Esophagus muscularis mucosa (tissue), 4 donors: ENCODE data around the gene LLGL1. TPM values are rescaled to one million over a fixed set of nuclear protein-coding genes. Genes with fewer than 3 reads are reported as not detected.

Experiments
- DNase-seq: peaks from one replicate; pipeline ENCODE4 v3.0.0-alpha.2; 2017; ENCODE audit errors: extremely low spot score
- H3K27ac ChIP-seq, 4 donors: fragments of 200-600 bp; sonication (generic); replicated peaks in 1 of 4; 1 replicate in 3 of 4; 2 replicates in 1 of 4; pipeline ENCODE4 v1.5.1; 2016 to 2019; ENCODE audit warnings: mild to moderate bottlenecking in 1 of 4
- H3K27me3 ChIP-seq, 4 donors: fragments of 200-600 bp; sonication (generic); one replicate each; pipeline versions ENCODE4 v1.5.1 to v1.6.0; 2016 to 2019
- H3K36me3 ChIP-seq, 4 donors: fragments of 200-600 bp; sonication (generic); one replicate each; pipeline ENCODE4 v1.5.1; 2016 to 2019
- H3K4me1 ChIP-seq, 4 donors: fragments of 200-600 bp; sonication (generic); one replicate each; pipeline ENCODE4 v1.5.1; 2016 to 2019
- H3K4me3 ChIP-seq, 4 donors: fragments of 200-600 bp; sonication (generic); 1 replicate in 2 of 4; 2 replicates in 2 of 4; pipeline ENCODE4 v1.5.1; 2016 to 2019; ENCODE audit warnings: mild to moderate bottlenecking in 4 of 4, moderate library complexity in 1 of 4
- H3K9me3 ChIP-seq, 4 donors: fragments of 200-600 bp; sonication (generic); 1 replicate in 3 of 4; 2 replicates in 1 of 4; pipeline ENCODE4 v1.5.1; 2016 to 2019
- CTCF ChIP-seq, 3 experiments: fragments of 200-600 bp in 2 of 3; fragments of 450-650 bp in 1 of 3; sonication (generic) in 2 of 3; IDR thresholded peaks; one replicate each; pipeline ENCODE4 v1.5.1; 2017 to 2019; ENCODE audit warnings: antibody characterized with exemption in 3 of 3, mild to moderate bottlenecking in 2 of 3, moderate library complexity in 1 of 3
- EP300 ChIP-seq: sonication (generic); formaldehyde crosslinking; IDR thresholded peaks from one replicate; pipeline ENCODE4 v1.6.1; 2017; ENCODE audit warnings: antibody characterized with exemption
- POLR2A ChIP-seq: fragments of 450-650 bp; IDR thresholded peaks from one replicate; pipeline ENCODE4 v1.6.1; 2017; ENCODE audit warnings: antibody characterized with exemption, moderate library complexity, mild to moderate bottlenecking, low read depth
- POLR2AphosphoS5 ChIP-seq, 2 donors: sonication (generic); formaldehyde crosslinking; IDR thresholded peaks; one replicate each; pipeline ENCODE4 v1.6.1; 2017; ENCODE audit warnings: antibody characterized with exemption in 2 of 2
- WGBS: methylation state at CpG from one replicate; pipeline ENCODE4 v1.1.5; 2018; 5-methylcytosine and 5-hydroxymethylcytosine counted together
- intact Hi-C: fragments of 100-400 bp; cut with DNase I; formaldehyde crosslinking; loops from one replicate; pipeline ENCODE4 v1.15.1; 2023
- total RNA-seq, 4 donors: library from RNA; depleted of rRNA; stranded (reverse); fragments of >200 nt; gene quantifications; one replicate each; pipeline versions ENCODE4 v1.1.0 to v1.2.1, GENCODE V29; 2016

LLGL1 gene
- total RNA-seq, 4 donors from 2014 or later = 17.6 to 35.1 (median 26.2) TPM

- DNase-seq = no peak
- WGBS = 79% methylated on average over 2 of the region's 11 CpGs
- peak overlapping the region in 2 of 4 donors; percentile 98 to 99 for H3K27ac ChIP-seq
- intact Hi-C loops = no loop called here
- no peak for TF ChIP-seq POLR2AphosphoS5 (IDR thresholded peaks at IDR 0.05)
- TF ChIP-seq POLR2A = no peak
- no peak for TF ChIP-seq EP300
- no peak for TF ChIP-seq CTCF (IDR thresholded peaks at IDR 0.05)
- peaks cover 31 to 45% (median 40%) of the 10 kb centered on the region in 4 donors for H3K4me1 ChIP-seq
- H3K4me3 ChIP-seq = peak overlapping the region in 1 of 4 donors; percentile 83
- H3K36me3 ChIP-seq = peaks cover 51 to 56% (median 54%) of the 10 kb centered on the region in 4 donors
- H3K9me3 ChIP-seq = no peaks in the 10 kb centered on the region
- H3K27me3 ChIP-seq = no peaks in the 10 kb centered on the region
Observed at GRCh38 chr17:18256351-18256750, 30.9 kb downstream of the LLGL1 start.

- 92% methylated on average over 5 of the region's 7 CpGs for WGBS
- DNase-seq = no peak
- Histone ChIP-seq H3K4me3 (peak overlapping the region; percentile 83 to 100 (median 100)), H3K27ac (peak overlapping the region; percentile 98 to 99 (median 99)), H3K9me3 (no peaks in the 10 kb centered on the region), H3K4me1 (peaks cover 35 to 49% (median 44%) of the 10 kb centered on the region in 4 donors), H3K36me3 (peaks cover 47 to 52% (median 50%) of the 10 kb centered on the region in 4 donors), H3K27me3 (no peaks in the 10 kb centered on the region)
- no peak for TF ChIP-seq POLR2AphosphoS5 (IDR thresholded peaks at IDR 0.05)
- no peak for TF ChIP-seq EP300
- TF ChIP-seq CTCF (IDR thresholded peaks at IDR 0.05) = no peak
- no peak for TF ChIP-seq POLR2A
- intact Hi-C loops = no loop called here
Observed at GRCh38 chr17:18256776-18257175, 31.3 kb downstream of the LLGL1 start.

DNA sequence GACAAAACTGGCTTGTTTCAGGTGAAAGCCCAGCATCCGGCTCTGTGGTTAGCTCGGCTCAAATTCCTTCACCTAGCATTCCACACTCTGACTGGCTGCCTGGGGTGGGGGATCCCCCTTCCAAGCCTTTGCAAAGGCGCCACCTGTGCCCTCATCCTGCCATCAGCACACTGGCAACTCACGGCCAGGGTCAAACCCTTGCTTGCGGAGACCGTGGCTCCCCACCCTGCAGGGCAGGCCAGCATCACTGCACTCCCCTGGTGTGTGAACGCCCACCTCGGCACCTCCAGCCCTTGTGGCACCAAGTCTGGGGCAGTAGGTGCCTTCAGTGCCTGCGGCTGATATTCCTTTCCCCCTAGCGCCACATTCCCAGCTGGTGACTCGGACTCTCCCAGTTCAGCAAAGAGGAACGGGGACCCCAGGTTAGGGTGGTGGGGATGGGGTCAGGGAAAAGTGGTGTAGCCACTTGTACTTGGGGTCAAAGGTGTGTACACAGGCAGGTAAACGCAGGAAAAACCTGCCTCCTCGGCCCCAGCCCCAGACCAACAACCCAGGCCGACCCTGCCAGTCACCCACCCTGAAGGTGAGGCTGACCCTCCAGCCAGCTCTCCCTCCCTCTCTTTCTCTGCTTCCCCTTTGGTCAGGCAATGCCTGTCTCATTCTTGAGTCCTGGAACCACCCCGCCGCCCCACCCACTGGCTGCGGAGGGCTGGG is 32.0 kb downstream of the LLGL1 start:
- H3K4me1 ChIP-seq = peaks cover 41 to 56% (median 51%) of the 10 kb centered on the region in 4 donors
- peak overlapping the region; percentile 83 to 100 (median 100) for H3K4me3 ChIP-seq
- DNase-seq = no peak
- no peaks in the 10 kb centered on the region for H3K27me3 ChIP-seq
- peaks cover 41 to 45% (median 43%) of the 10 kb centered on the region in 4 donors for H3K36me3 ChIP-seq
- WGBS = 21% methylated on average over 16 of the region's 18 CpGs
- H3K27ac ChIP-seq = peak overlapping the region; percentile 98 to 99 (median 99)
- intact Hi-C loops = no loop called here
- TF ChIP-seq POLR2AphosphoS5 (IDR thresholded peaks at IDR 0.05) = no peak
- TF ChIP-seq CTCF (IDR thresholded peaks at IDR 0.05) = no peak
- TF ChIP-seq EP300 = no peak
- TF ChIP-seq POLR2A = no peak
- no peaks in the 10 kb centered on the region for H3K9me3 ChIP-seq

DNA sequence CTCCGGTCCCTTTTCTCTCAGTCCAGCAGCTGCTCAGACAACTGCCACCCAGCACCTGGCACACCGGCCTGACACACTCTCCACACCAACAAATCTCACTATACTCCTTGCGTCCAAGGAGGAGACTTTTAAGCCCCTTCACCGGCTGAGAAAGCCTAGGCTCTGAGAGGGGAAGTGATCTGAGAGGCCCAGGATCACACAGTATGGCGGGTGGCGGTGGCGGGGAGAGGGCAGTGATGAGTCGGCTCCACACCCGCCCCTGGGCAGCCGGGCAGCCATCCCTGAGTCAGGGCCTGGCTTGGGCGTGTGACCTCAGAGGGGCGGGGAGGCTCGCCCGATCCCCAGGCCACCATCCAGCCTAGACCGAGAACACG is 32.5 kb downstream of the LLGL1 start:
- WGBS = 2% methylated on average over 6 of the region's 16 CpGs
- H3K4me1 ChIP-seq = peaks cover 47 to 61% (median 55%) of the 10 kb centered on the region in 4 donors
- TF ChIP-seq CTCF (IDR thresholded peaks at IDR 0.05) (peak in 1 of 3 experiments; percentile 11), POLR2AphosphoS5 (IDR thresholded peaks at IDR 0.05) (no peak)
- H3K27me3 ChIP-seq = no peaks in the 10 kb centered on the region
- H3K27ac ChIP-seq = peak overlapping the region; percentile 98 to 99 (median 99)
- H3K36me3 ChIP-seq = peaks cover 36 to 43% (median 42%) of the 10 kb centered on the region in 4 donors
- intact Hi-C loops = no loop called here
- peak overlapping the region; percentile 83 to 100 (median 100) for H3K4me3 ChIP-seq
- DNase-seq = peak; percentile 97
- no peaks in the 10 kb centered on the region for H3K9me3 ChIP-seq
